OCI-LY1 (cell line): ENCODE data around the gene CBX7.

ENCODE experiments used
- H2AFZ ChIP-seq: fragments of 200-600 bp; sonication (generic), shearing (Covaris generic); 2 replicates; pipeline ENCODE4 v1.6.0; 2014; ENCODE audit warnings: antibody characterized with exemption, mild to moderate bottlenecking, low read length
- H3F3A ChIP-seq: fragments of 200-600 bp; sonication (generic), shearing (Covaris generic); 2 replicates; pipeline ENCODE4 v1.6.0; 2014; ENCODE audit warnings: mild to moderate bottlenecking, antibody characterized with exemption, low read length, moderate library complexity; ENCODE audit not compliant: insufficient read depth
- H3K27ac ChIP-seq: fragments of 200-600 bp; sonication (generic); 2 replicates; pipeline ENCODE4 v1.5.1; 2014; ENCODE audit warnings: low read length, mixed run types, mild to moderate bottlenecking, low read depth; ENCODE audit not compliant: poor library complexity, severe bottlenecking
- H3K27me3 ChIP-seq: fragments of 200-600 bp; sonication (generic); 2 replicates; pipeline ENCODE4 v1.6.0; 2014; ENCODE audit warnings: antibody characterized with exemption, mild to moderate bottlenecking, low read length, moderate library complexity; ENCODE audit not compliant: insufficient read depth
- H3K36me3 ChIP-seq: fragments of 200-600 bp; sonication (generic); 2 replicates; pipeline ENCODE4 v1.6.1; 2014; ENCODE audit warnings: mild to moderate bottlenecking, antibody characterized with exemption, low read length, moderate library complexity, mixed read lengths; ENCODE audit not compliant: insufficient read depth
- H3K4me1 ChIP-seq: fragments of 200-600 bp; sonication (generic); 2 replicates; pipeline ENCODE4 v1.5.1; 2014; ENCODE audit warnings: mild to moderate bottlenecking, low read length, moderate library complexity; ENCODE audit not compliant: insufficient read depth, severe bottlenecking
- H3K4me2 ChIP-seq: fragments of 200-600 bp; sonication (generic), shearing (Covaris generic); 2 replicates; pipeline ENCODE4 v1.6.1; 2014; ENCODE audit warnings: low read length
- H3K4me3 ChIP-seq: fragments of 200-600 bp; sonication (generic); 2 replicates; pipeline ENCODE4 v1.5.1; 2014; ENCODE audit warnings: low read length, low read depth, mild to moderate bottlenecking, mixed read lengths; ENCODE audit not compliant: poor library complexity, severe bottlenecking
- H3K79me2 ChIP-seq: fragments of 200-600 bp; shearing (Covaris generic); 2 replicates; pipeline ENCODE4 v1.6.1; 2016; ENCODE audit warnings: mixed run types, low read length, mixed read lengths; ENCODE audit not compliant: insufficient read depth
- H3K9ac ChIP-seq: fragments of 200-600 bp; sonication (generic), shearing (Covaris generic); 2 replicates; pipeline ENCODE4 v1.6.1; 2014; ENCODE audit warnings: mild to moderate bottlenecking, low read length, mixed read lengths
- H3K9me2 ChIP-seq: fragments of 200-600 bp; sonication (generic), shearing (Covaris generic); 2 replicates; pipeline ENCODE4 v1.6.1; 2014; ENCODE audit warnings: low read depth, mild to moderate bottlenecking, low read length, mixed read lengths
- H3K9me3 ChIP-seq: fragments of 200-600 bp; shearing (Covaris generic); 2 replicates; pipeline ENCODE4 v1.6.1; 2014; ENCODE audit warnings: low read length, mixed read lengths
- H4K20me1 ChIP-seq: fragments of 200-600 bp; sonication (generic), shearing (Covaris generic); 2 replicates; pipeline ENCODE4 v1.6.0; 2016; ENCODE audit warnings: mild to moderate bottlenecking, low read length; ENCODE audit not compliant: insufficient read depth
- EZH2 ChIP-seq: fragments of 200-600 bp; sonication (generic), shearing (Covaris generic); IDR thresholded peaks from 2 replicates; pipeline ENCODE4 v1.8.0; 2017; ENCODE audit warnings: borderline replicate concordance, mixed run types, mild to moderate bottlenecking, antibody characterized with exemption, low read length, moderate library complexity, mixed read lengths
- TF ChIP-seq, protein P1 (sequence below): fragments of 200-600 bp; sonication (generic), shearing (Covaris generic); IDR thresholded peaks from 2 replicates; pipeline ENCODE4 v1.5.1; 2017; ENCODE audit warnings: mild to moderate bottlenecking, antibody characterized with exemption, low read length, moderate library complexity, mixed read lengths

The CBX7 gene

DNA sequence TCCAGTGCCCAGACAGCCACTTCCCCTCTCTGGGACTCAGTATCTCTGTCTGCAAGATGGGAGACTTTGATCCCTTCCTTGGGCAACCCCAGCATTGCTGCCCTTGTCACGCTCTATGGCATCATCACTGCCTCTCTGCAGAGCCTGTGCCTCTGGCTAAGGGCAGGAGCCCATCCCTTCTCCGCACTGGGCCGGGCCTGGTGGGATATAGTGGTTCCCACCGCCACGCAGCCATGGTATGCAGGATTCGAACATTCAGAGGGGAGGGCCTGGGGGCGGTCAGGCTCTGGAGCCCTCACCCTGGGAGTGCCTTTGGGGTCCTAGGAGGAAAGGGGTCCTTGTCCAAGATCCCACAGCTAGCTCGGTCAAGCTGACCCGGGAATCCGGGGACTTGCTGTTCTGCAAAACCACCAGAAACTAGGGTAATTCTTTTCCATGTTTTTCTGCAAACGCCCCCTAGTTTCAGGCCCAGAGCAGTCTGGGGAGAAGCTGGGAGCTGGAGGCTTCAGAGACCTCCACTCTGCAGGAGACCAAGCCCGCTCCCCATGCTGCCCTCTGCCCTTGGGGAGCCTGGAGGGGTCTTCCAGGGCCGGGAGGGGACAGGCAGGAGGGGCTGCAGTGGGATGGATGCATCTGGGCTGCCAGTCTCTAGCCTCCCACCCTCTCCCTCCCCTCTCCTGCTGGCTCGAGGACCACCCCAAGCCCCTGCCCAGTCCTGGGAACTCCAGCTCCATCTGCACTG, 24.4 kb upstream of the CBX7 start:
- TF ChIP-seq, protein P1, sequence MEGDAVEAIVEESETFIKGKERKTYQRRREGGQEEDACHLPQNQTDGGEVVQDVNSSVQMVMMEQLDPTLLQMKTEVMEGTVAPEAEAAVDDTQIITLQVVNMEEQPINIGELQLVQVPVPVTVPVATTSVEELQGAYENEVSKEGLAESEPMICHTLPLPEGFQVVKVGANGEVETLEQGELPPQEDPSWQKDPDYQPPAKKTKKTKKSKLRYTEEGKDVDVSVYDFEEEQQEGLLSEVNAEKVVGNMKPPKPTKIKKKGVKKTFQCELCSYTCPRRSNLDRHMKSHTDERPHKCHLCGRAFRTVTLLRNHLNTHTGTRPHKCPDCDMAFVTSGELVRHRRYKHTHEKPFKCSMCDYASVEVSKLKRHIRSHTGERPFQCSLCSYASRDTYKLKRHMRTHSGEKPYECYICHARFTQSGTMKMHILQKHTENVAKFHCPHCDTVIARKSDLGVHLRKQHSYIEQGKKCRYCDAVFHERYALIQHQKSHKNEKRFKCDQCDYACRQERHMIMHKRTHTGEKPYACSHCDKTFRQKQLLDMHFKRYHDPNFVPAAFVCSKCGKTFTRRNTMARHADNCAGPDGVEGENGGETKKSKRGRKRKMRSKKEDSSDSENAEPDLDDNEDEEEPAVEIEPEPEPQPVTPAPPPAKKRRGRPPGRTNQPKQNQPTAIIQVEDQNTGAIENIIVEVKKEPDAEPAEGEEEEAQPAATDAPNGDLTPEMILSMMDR: no peak
- TF ChIP-seq EZH2: no peak
- Histone ChIP-seq H3K79me2 (no peaks in the 10 kb centered on the region), H3K4me2 (no peak overlapping the region), H3K9ac (no peak overlapping the region), H4K20me1 (no peaks in the 10 kb centered on the region), H3K9me3 (no peaks in the 10 kb centered on the region), H3K4me3 (no peak overlapping the region), H3K27ac (no peak overlapping the region), H2AFZ (no peak overlapping the region), H3F3A (no peaks in the 10 kb centered on the region), H3K9me2 (no peaks in the 10 kb centered on the region), H3K4me1 (peaks cover 22% of the 10 kb centered on the region), H3K36me3 (no peaks in the 10 kb centered on the region), H3K27me3 (no peaks in the 10 kb centered on the region; the same call in 1 of the 2 replicates)

DNA sequence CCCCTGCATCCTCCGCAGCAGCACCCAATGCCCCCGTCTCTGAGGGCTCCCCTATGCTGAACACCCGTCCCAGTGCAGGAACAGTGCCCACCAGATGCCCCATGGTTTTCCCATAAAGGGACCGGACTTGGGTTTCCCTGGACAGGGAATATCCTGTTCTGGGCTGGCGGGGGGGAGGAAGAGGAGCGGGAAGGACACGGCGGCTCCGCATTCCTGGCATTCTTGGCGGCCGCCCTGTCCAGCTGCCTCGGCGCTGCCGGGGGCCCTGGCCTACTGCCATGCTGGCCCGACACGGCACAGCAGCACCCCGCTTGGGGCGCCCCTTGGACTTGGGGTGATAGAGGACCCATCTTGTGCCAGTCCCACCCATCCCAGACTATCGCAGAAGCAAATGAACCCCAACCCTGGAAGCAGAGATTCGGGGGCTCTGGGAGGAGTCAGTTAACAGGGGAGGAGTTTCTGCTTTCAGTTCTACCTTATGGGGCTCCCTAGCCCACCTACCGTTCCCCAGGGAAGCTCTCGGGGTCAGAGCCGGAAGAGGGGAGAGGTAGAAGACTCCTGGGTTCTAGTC, 23.7 kb upstream of the CBX7 start:
- Histone ChIP-seq H3K4me3 (no peak overlapping the region), H3K27ac (no peak overlapping the region), H3K79me2 (no peaks in the 10 kb centered on the region), H3F3A (no peaks in the 10 kb centered on the region), H3K36me3 (no peaks in the 10 kb centered on the region), H3K9me2 (no peaks in the 10 kb centered on the region), H3K4me1 (peaks cover 28% of the 10 kb centered on the region), H3K4me2 (no peak overlapping the region), H3K9ac (no peak overlapping the region), H4K20me1 (no peaks in the 10 kb centered on the region), H3K27me3 (no peaks in the 10 kb centered on the region), H2AFZ (no peak overlapping the region), H3K9me3 (no peaks in the 10 kb centered on the region)
- no peak for TF ChIP-seq EZH2
- TF ChIP-seq, protein P1: no peak

DNA sequence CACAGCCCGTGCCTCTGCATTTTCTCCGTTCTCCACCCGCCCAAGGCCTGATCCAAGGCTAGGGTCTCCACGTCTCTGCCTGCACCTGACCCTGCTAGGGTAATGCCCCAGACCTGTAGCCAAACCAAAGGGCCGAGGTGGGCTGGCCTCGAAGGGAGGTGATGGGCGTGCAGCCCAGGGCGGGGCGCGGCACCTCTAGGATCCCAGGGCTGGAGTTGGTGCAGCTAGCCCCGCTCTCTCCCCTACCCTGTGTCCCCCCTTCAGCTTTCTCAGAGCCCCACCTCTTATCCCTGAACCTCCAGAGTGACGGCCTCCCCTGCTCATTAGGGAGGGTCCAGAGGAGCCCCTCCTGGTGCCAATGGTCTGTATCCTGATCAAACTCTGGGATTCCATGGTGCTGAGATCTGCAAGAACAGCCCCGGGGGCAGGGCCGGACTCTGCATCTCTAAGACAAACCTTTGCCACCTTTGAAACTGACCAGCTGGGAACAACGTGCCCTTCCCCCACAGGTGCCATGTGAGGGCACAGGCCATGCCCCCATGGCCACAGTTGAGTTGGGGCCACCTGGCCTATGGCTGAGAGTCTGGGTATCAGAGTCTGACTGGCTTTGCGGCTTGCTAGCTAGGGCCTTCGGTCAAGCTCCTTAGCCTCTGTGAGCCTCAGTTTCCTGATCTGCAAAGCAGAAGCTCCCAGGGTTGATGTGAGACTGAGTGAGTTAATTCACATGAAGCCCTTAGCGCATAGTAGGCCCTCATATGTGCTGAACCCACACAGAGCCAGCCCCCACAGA, 23.1 kb upstream of the CBX7 start:
- H4K20me1 ChIP-seq: no peaks in the 10 kb centered on the region
- H3K4me1 ChIP-seq: peaks cover 35% of the 10 kb centered on the region
- no peak overlapping the region for H3K4me3 ChIP-seq
- no peaks in the 10 kb centered on the region for H3K9me3 ChIP-seq
- H3K27ac ChIP-seq: no peak overlapping the region
- H3K9me2 ChIP-seq: no peaks in the 10 kb centered on the region
- no peak for TF ChIP-seq EZH2
- TF ChIP-seq, protein P1: no peak
- H3F3A ChIP-seq: no peaks in the 10 kb centered on the region
- H3K27me3 ChIP-seq: no peaks in the 10 kb centered on the region
- H2AFZ ChIP-seq: no peak overlapping the region
- no peaks in the 10 kb centered on the region for H3K36me3 ChIP-seq
- H3K4me2 ChIP-seq: no peak overlapping the region
- H3K79me2 ChIP-seq: no peaks in the 10 kb centered on the region
- H3K9ac ChIP-seq: no peak overlapping the region
